ENCODE measurements around the gene NHLH2. TPM values are rescaled to one million over a fixed set of nuclear protein-coding genes. Genes with fewer than 3 reads are reported as not detected.
A peak's percentile ranks its signal among the peaks of the same experiment; 100 is the strongest.

The NHLH2 gene
- total RNA-seq, 1 experiment from 2014 or later: not detected

- H3K36me3 ChIP-seq (ENCODE audit: control insufficient read depth, insufficient read depth, low read length): no peaks in the 10 kb centered on the region
- intact Hi-C loops (cut with micrococcal nuclease; ENCODE audit: unreplicated experiment) (no loop called here), in situ Hi-C loops (cut with HindIII; ENCODE audit: low pct_unique_long_range_greater_than_20kb, low sequenced_read_pairs) (no loop called here)
- H3K9me3 ChIP-seq (ENCODE audit: control insufficient read depth, insufficient read depth, low read depth, low read length): no peaks in the 10 kb centered on the region
- no peak overlapping the region for H3K27ac ChIP-seq (ENCODE audit: low read length)
- CTCF ChIA-PET: interaction anchor here (0.6 kb wide), 2 partner anchors 101 to 859 kb away, joined by 4 read pairs; no protein-coding TSS in a partner anchor
- DNase-seq (ENCODE audit: low read depth, low spot score): no peak
- no peaks in the 10 kb centered on the region for H3K4me1 ChIP-seq (ENCODE audit: control insufficient read depth, insufficient read depth, low read length)
- H3K4me3 ChIP-seq (ENCODE audit: low read depth in 2 of 2, low read length in 2 of 2): no peak overlapping the region
- TF ChIP-seq CTCF (IDR thresholded peaks at IDR 0.05): no peak
- no peak for TF ChIP-seq SIN3A (IDR thresholded peaks at IDR 0.05; ENCODE audit: borderline replicate concordance, insufficient read depth, low read depth, low read length)
- TF ChIP-seq TCF7L2 (IDR thresholded peaks at IDR 0.05; ENCODE audit: low read depth, low read length): no peak
- TF ChIP-seq REST (IDR thresholded peaks at IDR 0.05; ENCODE audit: insufficient read depth in 1 of 2, low read depth in 2 of 2, low read length in 1 of 2): no peak
- TF ChIP-seq POLR2AphosphoS5 (IDR thresholded peaks at IDR 0.05; ENCODE audit: low read depth, low read length): no peak
- ATAC-seq: no peak
- BruUV-seq (replicated peaks): no TSS peak
- POLR2A ChIA-PET: no interaction called here
- no peaks in the 10 kb centered on the region for H3K27me3 ChIP-seq (ENCODE audit: control insufficient read depth, insufficient read depth, low read length)
Measured at GRCh38 chr1:115880981-115881672, 40.2 kb upstream of the NHLH2 start.

- ChIA-PET CTCF (no interaction called here), POLR2A (no interaction called here)
- ATAC-seq (no peak), DNase-seq (ENCODE audit: low read depth, low spot score) (no peak)
- Histone ChIP-seq H3K27me3 (ENCODE audit: control insufficient read depth, insufficient read depth, low read length) (no peaks in the 10 kb centered on the region), H3K9me3 (ENCODE audit: control insufficient read depth, insufficient read depth, low read depth, low read length) (no peaks in the 10 kb centered on the region), H3K4me1 (ENCODE audit: control insufficient read depth, insufficient read depth, low read length) (no peaks in the 10 kb centered on the region), H3K36me3 (ENCODE audit: control insufficient read depth, insufficient read depth, low read length) (no peaks in the 10 kb centered on the region), H3K27ac (ENCODE audit: low read length) (no peak overlapping the region), H3K4me3 (ENCODE audit: low read depth in 2 of 2, low read length in 2 of 2) (no peak overlapping the region)
- BruUV-seq (replicated peaks): no TSS peak
- in situ Hi-C loops (cut with HindIII; ENCODE audit: low pct_unique_long_range_greater_than_20kb, low sequenced_read_pairs): no loop called here
- intact Hi-C loops (cut with micrococcal nuclease; ENCODE audit: unreplicated experiment): no loop called here
- TF ChIP-seq CTCF (IDR thresholded peaks at IDR 0.05) (0 out of 2 replicates have a peak, but pooled peaks have one; percentile 1), SIN3A (IDR thresholded peaks at IDR 0.05; ENCODE audit: borderline replicate concordance, insufficient read depth, low read depth, low read length) (no peak)
Measured at GRCh38 chr1:115879977-115880376, 39.1 kb upstream of the NHLH2 start.
